Measurements from ENCODE around the gene STPG2.

- TF ChIP-seq EZH2 (IDR thresholded peaks at IDR 0.05; ENCODE audit: insufficient read depth, low read length) (no peak), CTCF (IDR thresholded peaks at IDR 0.05; ENCODE audit: insufficient read depth, low read depth, low read length) (no peak)
Measured at GRCh38 chr4:97577004-97577403, 566.3 kb downstream of the STPG2 start.

All from astrocyte (in vitro differentiated cells and primary cell).